HepG2 (cell line): ENCODE measurements around the gene ZNF318. TPM values are rescaled to one million over a fixed set of nuclear protein-coding genes. Genes with fewer than 3 reads are reported as not detected.
A peak's percentile ranks its signal among the peaks of the same experiment; 100 is the strongest.

Source experiments
- AKNA ChIP-seq: sonication (generic); formaldehyde crosslinking; IDR thresholded peaks from 2 replicates; pipeline ENCODE4 v1.4.0; 2020; ENCODE audit warnings: missing genetic modification reagents, borderline replicate concordance
- CREB1 ChIP-seq, 2 experiments: fragments of 450-650 bp in 1 of 2; IDR thresholded peaks; 2 replicates each; pipeline ENCODE4 v1.6.1; 2016 to 2017; ENCODE audit warnings: control low read depth in 1 of 2, mild to moderate bottlenecking in 1 of 2, missing compliant biosample characterization in 1 of 2, missing genetic modification characterization in 1 of 2
- ELF3 ChIP-seq: IDR thresholded peaks from 2 replicates; pipeline ENCODE4 v1.6.1; 2016; ENCODE audit warnings: missing genetic modification reagents, missing compliant biosample characterization
- ERF ChIP-seq: IDR thresholded peaks from 2 replicates; pipeline ENCODE4 v1.6.1; 2018; ENCODE audit warnings: missing biosample characterization, missing genetic modification reagents
- HDAC2 ChIP-seq: sonication (generic); formaldehyde crosslinking; IDR thresholded peaks from 2 replicates; pipeline ENCODE4 v1.4.0; 2020; ENCODE audit warnings: missing genetic modification reagents
- HIC2 ChIP-seq: sonication (generic); formaldehyde crosslinking; IDR thresholded peaks from 2 replicates; pipeline ENCODE4 v1.9.0; 2022; ENCODE audit warnings: low read depth, missing genetic modification reagents
- NFIC ChIP-seq: IDR thresholded peaks from 2 replicates; pipeline ENCODE4 v1.6.1; 2012; ENCODE audit warnings: mild to moderate bottlenecking, low read length, inconsistent platforms
- ONECUT2 ChIP-seq: sonication (generic); formaldehyde crosslinking; IDR thresholded peaks from 2 replicates; pipeline ENCODE4 v1.4.0; 2020; ENCODE audit warnings: missing genetic modification reagents
- SETDB1 ChIP-seq: sonication (generic); formaldehyde crosslinking; IDR thresholded peaks from 2 replicates; pipeline ENCODE4 v1.5.1; 2020; ENCODE audit warnings: missing genetic modification reagents, mild to moderate bottlenecking, borderline replicate concordance
- SMYD3 ChIP-seq: sonication (generic); formaldehyde crosslinking; IDR thresholded peaks from 2 replicates; pipeline ENCODE4 v1.8.1; 2023; ENCODE audit warnings: mild to moderate bottlenecking, missing genetic modification reagents
- THYN1 ChIP-seq: sonication (generic); formaldehyde crosslinking; IDR thresholded peaks from 2 replicates; pipeline ENCODE4 v1.8.1; 2023; ENCODE audit warnings: low read depth, mild to moderate bottlenecking, moderate library complexity, missing genetic modification reagents, borderline replicate concordance
- TSC22D2 ChIP-seq: sonication (generic); formaldehyde crosslinking; IDR thresholded peaks from 2 replicates; pipeline ENCODE4 v1.5.1; 2020; ENCODE audit warnings: missing genetic modification reagents, mild to moderate bottlenecking, borderline replicate concordance
- ZNF33B ChIP-seq: sonication (generic); formaldehyde crosslinking; IDR thresholded peaks from 2 replicates; pipeline ENCODE4 v1.5.1; 2020; ENCODE audit warnings: mild to moderate bottlenecking, missing genetic modification reagents
- ZNF629 ChIP-seq: sonication (generic); formaldehyde crosslinking; conservative IDR thresholded peaks from 2 replicates; pipeline ENCODE4 v1.5.0; 2020; ENCODE audit warnings: missing genetic modification reagents
- ZNF670 ChIP-seq: sonication (generic); formaldehyde crosslinking; IDR thresholded peaks from 2 replicates; pipeline ENCODE4 v1.8.0; 2022; ENCODE audit warnings: mild to moderate bottlenecking, missing genetic modification reagents, borderline replicate concordance
- polyA plus RNA-seq, 8 experiments: library from polyadenylated mRNA; depleted of rRNA in 3 of 8; stranded (reverse) in 7 of 8; unstranded in 1 of 8; fragments of >200 nt; fragmentation: Illumina TruSeq in 4 of 8; extraction: Trizol in 4 of 8; gene quantifications; 2 replicates each; pipeline versions ENCODE4 v1.2.1 to v1.2.3, GENCODE V29; 2011 to 2016; ENCODE audit warnings: low read depth in 4 of 8, missing spikeins in 1 of 8, mixed read lengths in 1 of 8; ENCODE audit not compliant: insufficient read depth in 1 of 8
- total RNA-seq, 5 experiments: library from RNA; depleted of rRNA; stranded (reverse); fragments of >200 nt; fragmentation: Illumina TruSeq; extraction: Trizol; gene quantifications; 2 replicates each; pipeline ENCODE4 v1.2.3, GENCODE V29; 2016; ENCODE audit warnings: low read depth in 1 of 5
- TF ChIP-seq, protein P1 (sequence below): IDR thresholded peaks from 2 replicates; pipeline ENCODE4 v1.6.1; 2018; ENCODE audit warnings: missing genetic modification reagents
- TF ChIP-seq, protein P2 (sequence below): sonication (generic); formaldehyde crosslinking; IDR thresholded peaks from 2 replicates; pipeline ENCODE4 v1.5.1; 2020; ENCODE audit warnings: missing genetic modification reagents, mild to moderate bottlenecking, borderline replicate concordance

ZNF318 gene
- total and polyA plus RNA-seq, 2 of the 13 experiments (the other 11 are each of a cell fraction or from before 2014, with no cell fraction given): 13.0 to 14.5 TPM

DNA sequence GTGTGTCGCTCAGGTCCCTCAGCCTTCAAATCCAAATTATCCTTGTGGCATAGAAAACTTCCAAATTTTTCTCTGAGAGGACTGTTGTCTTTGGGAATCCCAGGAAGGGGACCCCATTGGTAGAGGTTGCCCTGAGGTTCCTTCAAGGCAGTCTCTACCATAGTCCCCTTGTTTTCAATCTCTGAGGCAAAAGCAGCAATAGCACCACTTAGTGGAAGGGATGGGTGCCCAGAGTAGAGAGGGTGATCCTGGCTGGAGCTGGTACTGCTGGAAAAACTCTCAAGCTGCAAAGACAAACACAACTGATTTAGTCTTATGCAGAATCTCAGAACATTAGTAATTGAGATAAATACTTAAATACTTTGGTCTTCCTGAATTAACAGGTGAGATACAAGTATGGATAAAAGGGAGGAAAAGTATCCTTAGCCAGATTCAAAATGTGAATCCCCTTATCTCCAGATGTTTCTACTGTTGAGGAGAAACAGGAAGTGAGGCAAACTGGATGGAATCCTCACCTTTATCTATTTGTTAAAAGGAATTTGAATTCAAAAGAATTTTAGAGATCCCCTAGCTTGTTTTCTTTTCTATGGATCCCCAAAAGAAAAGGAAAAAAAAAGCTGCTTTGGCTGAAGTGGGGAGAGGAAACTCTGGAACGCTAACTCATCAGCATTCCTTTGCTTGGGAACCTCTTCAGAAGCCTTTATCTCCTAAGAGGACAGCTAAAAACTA is 13.4 kb downstream of the ZNF318 start (continued):
- TF ChIP-seq HIC2 (CRISPR knock-in tag) (no peak), ONECUT2 (CRISPR knock-in tag) (no peak), ELF3 (CRISPR knock-in tag) (no peak), SMYD3 (CRISPR knock-in tag) (no peak), SETDB1 (CRISPR knock-in tag) (no peak), TSC22D2 (CRISPR knock-in tag) (peak; percentile 71; the same call in 1 of the 2 replicates), HDAC2 (no peak), ZNF670 (CRISPR knock-in tag) (no peak), AKNA (CRISPR knock-in tag) (no peak), NFIC (no peak), ZNF629 (CRISPR knock-in tag) (no peak), CREB1 (IDR thresholded peaks at IDR 0.05) (no peak), CREB1 (CRISPR knock-in tag; IDR thresholded peaks at IDR 0.05) (no peak), ZNF33B (no peak), THYN1 (CRISPR knock-in tag) (no peak), ERF (CRISPR knock-in tag) (0 out of 2 replicates have a peak, but pooled peaks have one; percentile 41)
- TF ChIP-seq, protein P1, sequence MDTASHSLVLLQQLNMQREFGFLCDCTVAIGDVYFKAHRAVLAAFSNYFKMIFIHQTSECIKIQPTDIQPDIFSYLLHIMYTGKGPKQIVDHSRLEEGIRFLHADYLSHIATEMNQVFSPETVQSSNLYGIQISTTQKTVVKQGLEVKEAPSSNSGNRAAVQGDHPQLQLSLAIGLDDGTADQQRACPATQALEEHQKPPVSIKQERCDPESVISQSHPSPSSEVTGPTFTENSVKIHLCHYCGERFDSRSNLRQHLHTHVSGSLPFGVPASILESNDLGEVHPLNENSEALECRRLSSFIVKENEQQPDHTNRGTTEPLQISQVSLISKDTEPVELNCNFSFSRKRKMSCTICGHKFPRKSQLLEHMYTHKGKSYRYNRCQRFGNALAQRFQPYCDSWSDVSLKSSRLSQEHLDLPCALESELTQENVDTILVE (CRISPR knock-in tag): 0 out of 2 replicates have a peak, but pooled peaks have one; percentile 39
- TF ChIP-seq, protein P2, sequence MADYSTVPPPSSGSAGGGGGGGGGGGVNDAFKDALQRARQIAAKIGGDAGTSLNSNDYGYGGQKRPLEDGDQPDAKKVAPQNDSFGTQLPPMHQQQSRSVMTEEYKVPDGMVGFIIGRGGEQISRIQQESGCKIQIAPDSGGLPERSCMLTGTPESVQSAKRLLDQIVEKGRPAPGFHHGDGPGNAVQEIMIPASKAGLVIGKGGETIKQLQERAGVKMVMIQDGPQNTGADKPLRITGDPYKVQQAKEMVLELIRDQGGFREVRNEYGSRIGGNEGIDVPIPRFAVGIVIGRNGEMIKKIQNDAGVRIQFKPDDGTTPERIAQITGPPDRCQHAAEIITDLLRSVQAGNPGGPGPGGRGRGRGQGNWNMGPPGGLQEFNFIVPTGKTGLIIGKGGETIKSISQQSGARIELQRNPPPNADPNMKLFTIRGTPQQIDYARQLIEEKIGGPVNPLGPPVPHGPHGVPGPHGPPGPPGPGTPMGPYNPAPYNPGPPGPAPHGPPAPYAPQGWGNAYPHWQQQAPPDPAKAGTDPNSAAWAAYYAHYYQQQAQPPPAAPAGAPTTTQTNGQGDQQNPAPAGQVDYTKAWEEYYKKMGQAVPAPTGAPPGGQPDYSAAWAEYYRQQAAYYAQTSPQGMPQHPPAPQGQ (CRISPR knock-in tag): no peak
